Esophagus muscularis mucosa (tissue), 4 donors: ENCODE measurements around the gene PDE8B.

Source experiments
- EP300 ChIP-seq: sonication (generic); formaldehyde crosslinking; IDR thresholded peaks from one replicate; pipeline ENCODE4 v1.6.1; 2017; ENCODE audit warnings: antibody characterized with exemption
- POLR2A ChIP-seq: fragments of 450-650 bp; IDR thresholded peaks from one replicate; pipeline ENCODE4 v1.6.1; 2017; ENCODE audit warnings: antibody characterized with exemption, moderate library complexity, mild to moderate bottlenecking, low read depth
- POLR2AphosphoS5 ChIP-seq, 2 donors: sonication (generic); formaldehyde crosslinking; IDR thresholded peaks; one replicate each; pipeline ENCODE4 v1.6.1; 2017; ENCODE audit warnings: antibody characterized with exemption in 2 of 2
- TF ChIP-seq, protein P1 (sequence below), 3 experiments: fragments of 200-600 bp in 2 of 3; fragments of 450-650 bp in 1 of 3; sonication (generic) in 2 of 3; IDR thresholded peaks; one replicate each; pipeline ENCODE4 v1.5.1; 2017 to 2019; ENCODE audit warnings: antibody characterized with exemption in 3 of 3, mild to moderate bottlenecking in 2 of 3, moderate library complexity in 1 of 3

DNA sequence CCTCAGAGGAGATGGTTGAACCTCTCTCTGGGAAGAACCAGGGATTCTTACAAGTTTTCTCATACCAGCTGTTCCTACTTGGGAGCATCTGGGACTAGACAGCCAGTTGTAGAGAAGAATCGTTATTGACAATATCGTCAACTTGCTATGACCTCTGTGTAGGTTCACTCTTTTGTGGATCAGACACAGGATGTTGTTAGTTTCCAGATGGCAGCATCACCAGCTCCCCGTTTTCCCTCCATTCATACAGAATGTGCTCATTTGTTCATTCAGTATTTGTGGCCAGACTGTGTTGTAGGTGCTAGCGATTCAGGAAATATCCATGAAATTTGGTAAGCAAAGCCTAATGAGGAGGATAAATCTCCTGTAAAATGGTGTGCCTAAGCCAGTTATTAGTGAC, 3.7 kb downstream of the PDE8B start:
- TF ChIP-seq, protein P1, sequence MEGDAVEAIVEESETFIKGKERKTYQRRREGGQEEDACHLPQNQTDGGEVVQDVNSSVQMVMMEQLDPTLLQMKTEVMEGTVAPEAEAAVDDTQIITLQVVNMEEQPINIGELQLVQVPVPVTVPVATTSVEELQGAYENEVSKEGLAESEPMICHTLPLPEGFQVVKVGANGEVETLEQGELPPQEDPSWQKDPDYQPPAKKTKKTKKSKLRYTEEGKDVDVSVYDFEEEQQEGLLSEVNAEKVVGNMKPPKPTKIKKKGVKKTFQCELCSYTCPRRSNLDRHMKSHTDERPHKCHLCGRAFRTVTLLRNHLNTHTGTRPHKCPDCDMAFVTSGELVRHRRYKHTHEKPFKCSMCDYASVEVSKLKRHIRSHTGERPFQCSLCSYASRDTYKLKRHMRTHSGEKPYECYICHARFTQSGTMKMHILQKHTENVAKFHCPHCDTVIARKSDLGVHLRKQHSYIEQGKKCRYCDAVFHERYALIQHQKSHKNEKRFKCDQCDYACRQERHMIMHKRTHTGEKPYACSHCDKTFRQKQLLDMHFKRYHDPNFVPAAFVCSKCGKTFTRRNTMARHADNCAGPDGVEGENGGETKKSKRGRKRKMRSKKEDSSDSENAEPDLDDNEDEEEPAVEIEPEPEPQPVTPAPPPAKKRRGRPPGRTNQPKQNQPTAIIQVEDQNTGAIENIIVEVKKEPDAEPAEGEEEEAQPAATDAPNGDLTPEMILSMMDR (IDR thresholded peaks at IDR 0.05): no peak
- no peak for TF ChIP-seq POLR2A
- TF ChIP-seq POLR2AphosphoS5 (IDR thresholded peaks at IDR 0.05): no peak
- TF ChIP-seq EP300: no peak
